Measurements from ENCODE around the gene PTPRU.

DNA sequence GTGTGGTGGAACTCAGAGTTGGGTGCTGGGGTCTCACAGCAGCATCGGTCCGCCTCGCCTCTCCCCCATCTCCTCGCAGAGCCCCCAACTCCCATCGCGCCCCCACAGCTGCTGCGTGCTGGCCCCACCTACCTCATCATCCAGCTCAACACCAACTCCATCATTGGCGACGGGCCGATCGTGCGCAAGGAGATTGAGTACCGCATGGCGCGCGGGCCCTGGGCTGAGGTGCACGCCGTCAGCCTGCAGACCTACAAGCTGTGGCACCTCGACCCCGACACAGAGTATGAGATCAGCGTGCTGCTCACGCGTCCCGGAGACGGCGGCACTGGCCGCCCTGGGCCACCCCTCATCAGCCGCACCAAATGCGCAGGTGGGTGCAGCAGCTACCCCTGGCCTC is 24.2 kb downstream of the PTPRU start:
- no peak for TF ChIP-seq CTCF (IDR thresholded peaks at IDR 0.05; ENCODE audit: low read length)
- TF ChIP-seq EZH2 (optimal IDR thresholded peaks at IDR 0.05; ENCODE audit: low read depth, low read length) = no peak
